Ramos (cell line): ENCODE measurements around the gene SMIM12.
"Not testable (repeated sequence)": the region's sequence is repeated elsewhere in the genome, so short reads cannot be mapped to it uniquely, and the experiment has no call there.

ENCODE experiments used
- in situ Hi-C: fragments of 300-500 bp; cut with MboI; formaldehyde crosslinking; loops from one replicate; pipeline ENCODE4 v1.14.3; 2022; ENCODE audit warnings: low sequenced_read_pairs; ENCODE audit not compliant: unreplicated experiment

Gene SMIM12

DNA sequence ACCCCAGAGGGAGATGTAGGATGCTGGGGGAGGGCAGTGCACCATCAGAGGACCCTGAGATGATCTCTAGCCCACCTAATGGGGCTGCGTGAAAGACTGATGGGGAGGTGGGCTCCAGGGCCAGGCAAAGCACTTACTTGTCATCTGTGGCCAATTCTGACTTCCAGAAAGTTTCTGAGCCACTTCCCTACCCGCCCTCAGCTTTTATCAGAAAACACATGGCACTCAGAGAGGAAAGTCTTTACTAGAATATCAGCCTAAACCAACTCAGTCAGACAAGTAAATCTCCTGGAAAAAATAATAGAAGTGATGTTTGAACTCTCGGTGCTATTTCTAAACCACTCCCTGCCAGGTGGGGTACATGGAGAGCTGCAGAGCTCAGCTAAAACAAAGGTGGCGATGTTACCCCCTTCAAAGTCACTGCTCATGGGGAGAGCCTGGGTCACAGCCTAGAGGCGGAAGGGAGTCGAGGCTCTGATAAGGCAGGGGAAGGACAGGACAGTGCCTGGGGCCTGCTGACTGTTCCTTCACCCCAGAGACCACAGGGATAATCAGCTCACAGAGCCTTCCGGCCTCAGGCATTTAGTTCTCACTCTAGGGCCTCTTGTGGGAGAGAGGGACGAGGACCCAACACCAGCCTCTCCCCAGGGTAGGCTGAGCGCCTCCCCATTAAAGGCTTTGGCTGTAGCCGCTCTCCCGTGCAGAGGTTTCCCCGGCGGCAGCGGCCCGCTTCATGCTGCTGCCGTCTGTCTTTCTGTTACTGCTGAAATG lies 14.2 kb downstream of the SMIM12 start:
- in situ Hi-C loops = no loop called here

- in situ Hi-C loops = no loop called here
Measured at GRCh38 chr1:34844252-34844634, 15.3 kb downstream of the SMIM12 start.

GRCh38 chr1:34843392-34844251 lies 15.9 kb downstream of the SMIM12 start:
- in situ Hi-C loops = no loop called here

DNA sequence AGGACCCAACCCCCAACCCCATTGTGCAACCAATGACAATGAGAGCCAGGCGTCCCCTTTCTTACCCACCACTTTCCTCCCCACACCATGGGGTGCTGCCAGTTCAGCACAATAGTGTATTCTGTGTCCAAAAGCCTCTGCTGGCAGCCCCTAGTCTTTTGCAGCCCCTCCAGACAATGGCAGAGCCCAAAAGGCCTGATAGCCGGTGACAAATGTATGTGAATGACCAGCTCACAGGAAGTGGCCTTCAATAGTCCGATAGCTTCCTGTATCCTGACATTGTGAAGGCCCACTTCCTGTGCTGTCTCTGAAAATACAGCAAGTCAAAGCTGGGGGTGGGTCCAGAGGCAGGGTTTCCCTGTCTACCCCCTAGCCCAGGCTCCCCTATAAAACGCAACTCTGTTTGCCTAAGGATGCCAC lies 16.6 kb downstream of the SMIM12 start:
- in situ Hi-C loops = no loop called here

- in situ Hi-C loops = no loop called here
Measured at GRCh38 chr1:34842073-34842472, 17.5 kb downstream of the SMIM12 start.

- in situ Hi-C loops = no loop called here
Measured at GRCh38 chr1:34840426-34840825, 19.1 kb downstream of the SMIM12 start.

DNA sequence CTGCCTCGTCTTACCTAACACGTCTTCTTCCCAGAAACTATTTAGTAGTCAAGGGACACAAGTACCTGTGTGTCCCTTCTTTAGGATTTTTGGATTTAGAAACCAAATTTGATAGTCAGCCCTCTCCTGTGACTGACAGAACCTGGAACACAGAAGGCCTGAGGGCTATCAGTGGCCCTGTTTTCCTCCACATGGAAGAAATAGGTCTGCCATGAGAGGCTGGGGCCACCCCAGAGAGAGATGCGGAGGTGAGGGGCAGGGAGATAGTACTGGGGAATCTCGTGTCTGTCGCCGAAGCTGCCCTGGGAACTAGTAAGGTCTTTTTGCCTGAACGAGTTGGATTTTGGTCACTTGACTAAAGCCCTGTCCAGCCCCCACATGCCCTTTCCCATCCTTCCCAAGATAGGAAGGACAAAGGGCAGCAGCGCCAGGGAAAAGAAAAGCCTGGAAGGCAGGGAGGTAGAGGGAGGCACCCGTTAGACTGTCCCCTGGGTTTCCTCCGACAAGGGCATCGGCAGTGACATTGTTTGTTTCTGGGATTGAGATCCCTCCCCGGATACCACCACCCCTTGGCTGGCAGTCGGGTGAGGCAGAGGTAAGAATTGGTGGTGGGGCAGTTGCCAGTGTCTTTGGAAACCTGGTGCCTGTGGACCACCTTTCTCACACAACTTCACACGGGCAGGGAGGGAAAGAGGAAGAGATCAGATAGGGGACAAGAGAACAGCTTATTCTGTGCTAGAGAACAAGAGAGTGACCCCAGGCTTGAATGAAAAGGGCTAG lies 19.8 kb downstream of the SMIM12 start:
- in situ Hi-C loops = no loop called here

DNA sequence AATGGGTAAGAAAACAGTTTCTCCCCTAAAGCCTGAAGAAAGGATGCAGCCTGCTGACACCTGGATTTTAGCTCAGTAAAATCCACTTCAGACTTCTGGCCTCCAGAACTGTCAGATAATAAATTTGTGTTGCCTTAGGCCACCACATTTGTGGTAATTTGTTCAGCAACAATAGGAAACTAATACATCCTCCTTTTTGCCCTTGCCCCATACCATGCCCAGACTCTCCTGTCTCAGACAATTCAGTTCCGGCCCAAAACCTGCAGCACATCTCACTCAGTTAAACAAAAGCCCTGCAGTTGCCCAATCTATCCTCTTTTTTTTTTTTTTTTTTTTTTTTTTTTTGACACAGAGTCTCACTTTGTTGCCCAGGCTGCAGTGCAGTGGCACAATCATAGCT lies 25.8 kb downstream of the SMIM12 start:
- in situ Hi-C loops = no loop called here

GRCh38 chr1:34831721-34832246 lies 27.8 kb downstream of the SMIM12 start:
- in situ Hi-C loops = no loop called here

- in situ Hi-C loops = no loop called here
Measured at GRCh38 chr1:34829250-34829649, 30.3 kb downstream of the SMIM12 start.

DNA sequence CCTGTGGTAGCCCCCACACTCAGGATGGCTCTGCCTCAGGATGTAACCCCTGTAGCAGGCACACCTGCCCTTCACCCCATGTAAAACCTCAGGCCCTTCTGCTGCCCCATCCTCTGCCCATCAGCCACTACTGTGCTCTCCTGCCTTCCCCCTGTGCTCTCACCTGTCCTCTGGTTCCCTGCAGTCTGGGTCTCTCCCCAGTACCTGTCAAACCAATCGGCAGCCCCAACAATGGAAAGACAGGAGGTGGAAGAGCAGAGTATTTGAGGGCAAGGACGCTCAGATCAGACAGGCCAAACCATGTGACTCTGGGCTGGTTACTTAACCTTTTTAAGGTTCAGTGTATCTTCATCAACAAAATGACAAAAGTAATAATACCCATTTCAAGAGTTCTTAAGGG lies 30.9 kb downstream of the SMIM12 start:
- in situ Hi-C loops = no loop called here

DNA sequence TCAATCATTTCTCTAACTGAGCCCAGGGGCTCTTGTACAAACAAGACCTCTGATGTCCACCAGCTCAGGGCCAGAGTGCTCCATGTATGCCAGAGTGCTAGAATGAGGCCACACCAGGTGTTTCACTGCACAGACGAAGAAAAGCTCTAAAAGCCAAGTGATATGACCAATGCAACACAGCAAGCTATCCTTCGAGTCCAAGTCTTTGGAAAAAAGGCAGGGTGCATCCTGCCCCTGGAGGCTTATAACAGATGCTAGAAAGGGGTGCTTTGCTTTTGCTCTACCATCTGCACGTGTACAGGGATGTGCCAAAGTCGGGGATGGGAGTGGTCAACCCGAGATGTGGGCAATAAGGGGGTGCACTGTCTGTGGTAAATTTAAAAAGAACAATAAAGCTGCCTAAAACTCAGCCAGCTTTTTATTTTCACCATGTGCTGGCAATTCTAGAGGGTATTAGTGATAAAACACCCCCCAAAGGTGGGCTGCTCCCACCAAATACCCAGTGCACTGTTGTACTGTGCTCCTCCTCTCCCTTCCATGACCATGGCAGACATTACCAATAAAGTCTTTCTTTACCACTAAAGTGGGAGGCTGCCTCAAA lies 32.1 kb downstream of the SMIM12 start:
- in situ Hi-C loops = no loop called here

DNA sequence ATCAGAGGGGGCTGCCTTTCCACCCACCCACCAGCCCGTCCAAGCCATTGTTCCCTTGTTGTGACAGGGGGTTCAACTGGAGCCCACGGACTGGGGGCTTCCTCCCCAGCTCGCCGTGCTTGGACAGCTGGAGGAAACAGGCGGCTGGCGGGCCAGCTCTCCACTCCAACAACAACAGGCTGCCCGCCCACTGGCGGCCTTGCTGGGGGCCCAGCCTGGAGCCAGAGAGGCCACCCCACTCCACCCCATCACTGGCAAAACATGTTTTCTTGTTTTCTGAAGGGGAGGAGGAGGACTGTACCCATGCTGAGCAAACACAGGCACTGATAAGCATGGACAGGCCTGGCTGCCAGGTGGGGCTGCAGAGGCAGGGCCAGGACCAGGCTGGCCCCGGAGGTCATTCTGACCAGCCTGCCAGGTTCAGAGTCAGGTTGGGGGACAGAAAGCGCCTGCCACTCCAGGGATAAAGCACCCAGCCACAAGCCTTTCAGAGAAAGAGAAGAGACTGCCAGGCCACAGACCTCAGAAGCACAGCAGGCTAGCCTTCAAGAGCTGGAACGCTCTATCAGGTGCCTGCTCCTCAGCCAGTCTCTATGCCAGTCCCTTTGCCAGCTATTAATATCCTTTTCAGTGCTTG lies 34.0 kb downstream of the SMIM12 start:
- in situ Hi-C loops = no loop called here

DNA sequence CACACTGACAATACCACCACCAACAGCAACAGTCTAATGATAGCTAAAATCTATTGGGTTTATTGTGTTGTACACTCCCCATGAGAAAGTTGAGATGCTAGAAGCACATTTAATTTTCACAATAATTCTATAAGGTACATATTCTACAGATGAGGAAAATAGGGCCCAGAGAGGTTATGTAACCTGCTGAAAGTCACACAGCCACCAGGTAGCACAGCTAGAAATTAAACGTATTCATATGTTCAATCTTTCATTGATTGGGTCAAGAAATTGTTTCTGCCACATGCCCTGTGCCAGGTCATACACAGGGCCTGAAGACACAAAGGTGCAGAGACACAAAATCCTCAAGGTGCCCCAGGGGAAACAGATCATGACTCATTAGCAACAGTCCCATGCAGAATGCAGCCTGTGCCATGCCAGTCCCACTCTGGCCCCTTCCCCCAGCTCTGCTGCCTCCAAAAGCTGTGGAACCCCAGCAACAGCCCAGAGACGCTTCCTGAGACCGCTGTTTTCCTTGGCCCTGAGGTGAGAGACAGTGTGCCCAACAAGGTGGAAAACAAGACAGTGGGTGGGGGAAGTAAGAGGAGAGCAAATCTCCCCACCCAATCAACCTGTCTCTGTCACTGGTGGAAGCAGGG lies 34.6 kb downstream of the SMIM12 start:
- in situ Hi-C loops = no loop called here

DNA sequence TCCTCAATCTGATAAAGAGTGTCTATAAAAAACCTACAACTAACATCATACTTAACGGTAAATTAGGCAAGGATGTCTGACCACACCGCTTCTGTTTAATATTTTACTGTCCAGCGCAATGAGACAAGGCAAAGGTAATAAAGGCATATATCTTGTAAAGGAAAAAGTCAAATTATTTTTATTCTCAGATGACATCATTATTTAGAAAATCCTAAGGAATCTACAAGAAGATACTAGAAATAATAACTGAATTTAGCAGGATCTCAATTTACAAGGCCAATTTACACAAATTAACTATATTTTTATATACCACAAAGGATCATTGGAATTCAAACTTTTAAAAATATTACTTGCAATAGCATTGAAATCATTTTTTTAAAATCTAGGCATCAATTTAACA lies 37.3 kb downstream of the SMIM12 start:
- in situ Hi-C loops = no loop called here

GRCh38 chr1:34818862-34819261 lies 40.7 kb downstream of the SMIM12 start:
- in situ Hi-C loops = not testable (repeated sequence)

GRCh38 chr1:34816778-34817177 lies 42.8 kb downstream of the SMIM12 start:
- in situ Hi-C loops = no loop called here

DNA sequence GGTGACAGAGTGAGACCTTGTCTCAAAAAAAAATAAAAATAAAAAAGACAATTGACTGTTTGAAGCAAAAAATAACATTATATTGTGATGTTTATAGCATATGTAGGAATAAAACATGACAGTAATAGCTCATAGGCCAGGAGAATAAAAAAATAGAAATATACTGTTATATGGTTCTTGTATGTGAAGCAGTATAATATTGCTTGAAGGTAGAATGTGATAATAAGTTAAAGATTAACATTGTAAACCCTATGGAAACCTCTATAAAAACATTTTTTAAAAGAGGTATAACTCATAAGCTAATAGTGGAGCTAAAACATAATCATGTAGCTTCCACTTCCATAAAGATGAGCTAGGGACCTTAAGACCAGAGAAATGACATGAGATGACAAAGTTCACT lies 43.2 kb downstream of the SMIM12 start:
- in situ Hi-C loops = no loop called here

DNA sequence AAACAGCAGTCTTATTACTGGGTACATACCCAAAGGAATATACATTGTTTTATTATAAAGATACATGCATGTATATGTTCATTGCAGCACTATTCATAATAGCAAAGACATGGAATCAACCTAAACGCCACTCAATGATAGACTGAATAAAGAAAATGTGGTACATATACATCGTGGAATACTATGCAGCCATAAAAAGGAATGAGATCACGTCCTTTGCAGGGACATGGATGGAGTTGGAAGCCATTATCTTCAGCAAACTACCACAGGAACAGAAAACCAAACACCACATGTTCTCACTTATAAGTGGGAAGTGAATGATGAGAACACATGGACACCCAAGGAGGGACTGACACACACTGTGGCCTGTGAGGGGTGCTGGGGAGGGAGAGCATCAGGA lies 48.8 kb downstream of the SMIM12 start:
- in situ Hi-C loops = not testable (repeated sequence)
